H1 (cell line): ENCODE measurements around the gene FOXI1. TPM values are rescaled to one million over a fixed set of nuclear protein-coding genes. Genes with fewer than 3 reads are reported as not detected.

Source experiments
- CTCF ChIA-PET: fragments of 300-600 bp; sonication (Branson Sonifier 250); formaldehyde crosslinking; loops from one replicate; lab custom pipeline; 2021; ENCODE audit not compliant: partially characterized antibody; lab: Charles Lee
- POLR2A ChIA-PET: fragments of 300-600 bp; sonication (Branson Sonifier 250); formaldehyde crosslinking; loops from one replicate; lab custom pipeline; 2021; ENCODE audit warnings: inconsistent platforms; ENCODE audit not compliant: partially characterized antibody; lab: Charles Lee
- DNase-seq, 2 experiments: peaks; one replicate each; pipeline versions ENCODE4 v3.0.0 to v3.0.0-alpha.2; 2010 to 2022; ENCODE audit warnings: low spot score in 2 of 2, low read depth in 1 of 2, mixed read lengths in 1 of 2
- FAIRE-seq: peaks from 2 replicates; lab custom pipeline; 2011; peaks lifted over from hg19 to GRCh38; lab: Jason Lieb, UNC
- H2AFZ ChIP-seq: 2 replicates; pipeline ENCODE4 v1.8.1; 2012; ENCODE audit warnings: low read length, inconsistent platforms
- H2AK5ac ChIP-seq: 2 replicates; pipeline ENCODE4 v1.6.1; 2013; ENCODE audit warnings: low read depth, low read length
- H2BK120ac ChIP-seq: replicated peaks from 2 replicates; pipeline ENCODE3; 2013; ENCODE audit warnings: low read depth, low read length, inconsistent platforms
- H2BK12ac ChIP-seq: 2 replicates; pipeline ENCODE4 v1.6.1; 2013; ENCODE audit warnings: low read depth, low read length
- H2BK15ac ChIP-seq: 2 replicates; pipeline ENCODE4 v1.6.1; 2013; ENCODE audit warnings: low read length
- H2BK20ac ChIP-seq: 2 replicates; pipeline ENCODE4 v1.6.1; 2013; ENCODE audit warnings: low read length
- H2BK5ac ChIP-seq: 2 replicates; pipeline ENCODE4 v1.6.1; 2013; ENCODE audit warnings: low read depth, low read length
- H3K14ac ChIP-seq: 2 replicates; pipeline ENCODE4 v1.6.1; 2013; ENCODE audit warnings: inconsistent platforms; ENCODE audit not compliant: insufficient read length
- H3K18ac ChIP-seq: 2 replicates; pipeline ENCODE4 v1.6.1; 2013; ENCODE audit warnings: low read length; ENCODE audit errors: extremely low read depth
- H3K23ac ChIP-seq: 2 replicates; pipeline ENCODE4 v1.6.1; 2013; ENCODE audit warnings: inconsistent platforms; ENCODE audit not compliant: insufficient read length
- H3K23me2 ChIP-seq: 2 replicates; pipeline ENCODE4 v1.6.1; 2013; ENCODE audit warnings: low read depth, low read length
- H3K27ac ChIP-seq: 2 replicates; pipeline ENCODE4 v1.6.1; 2011; ENCODE audit warnings: low read depth, low read length, inconsistent platforms
- H3K27me3 ChIP-seq, 4 experiments: replicated peaks in 1 of 4; 1 replicate in 1 of 4; 2 replicates in 3 of 4; pipeline versions ENCODE4 v1.6.1 to v1.8.1; 2011 to 2013; ENCODE audit warnings: low read length in 3 of 4, mild to moderate bottlenecking in 3 of 4, inconsistent platforms in 2 of 4, mixed read lengths in 2 of 4, moderate library complexity in 1 of 4; ENCODE audit not compliant: control insufficient read depth in 3 of 4, insufficient read depth in 3 of 4; ENCODE audit errors: extremely low read depth in 1 of 4
- H3K36me3 ChIP-seq, 4 experiments: 2 replicates each; pipeline versions ENCODE4 v1.6.1 to v1.8.1; 2011 to 2013; ENCODE audit warnings: mild to moderate bottlenecking in 4 of 4, low read length in 3 of 4, moderate library complexity in 2 of 4, control low read depth in 1 of 4, inconsistent platforms in 1 of 4; ENCODE audit not compliant: insufficient read depth in 4 of 4, control insufficient read depth in 2 of 4
- H3K4ac ChIP-seq: replicated peaks from 2 replicates; pipeline ENCODE3; 2013; ENCODE audit warnings: low read length, low read depth, mixed read lengths, inconsistent platforms; ENCODE audit not compliant: insufficient read length
- H3K4me1 ChIP-seq, 4 experiments: replicated peaks in 1 of 4; 1 replicate in 1 of 4; 2 replicates in 3 of 4; pipeline versions ENCODE4 v1.6.1 to v1.8.1; 2011 to 2013; ENCODE audit warnings: low read length in 3 of 4, inconsistent platforms in 2 of 4, mixed read lengths in 1 of 4; ENCODE audit not compliant: insufficient read depth in 4 of 4, control insufficient read depth in 3 of 4
- H3K4me2 ChIP-seq, 2 experiments: 2 replicates each; pipeline versions ENCODE4 v1.6.1 to v1.8.1; 2011 to 2013; ENCODE audit warnings: low read depth in 2 of 2, low read length in 2 of 2, control low read depth in 1 of 2, inconsistent platforms in 1 of 2, mild to moderate bottlenecking in 1 of 2; ENCODE audit not compliant: insufficient read depth in 1 of 2
- H3K4me3 ChIP-seq, 4 experiments: fragments of 200-600, 300-600 bp in 1 of 4; sonication (generic), shearing (Covaris generic), sonication (Bioruptor Twin) in 1 of 4; 2 replicates each; pipeline versions ENCODE4 v1.5.1 to v1.8.1; 2011 to 2016; ENCODE audit warnings: low read length in 4 of 4, low read depth in 3 of 4, control low read depth in 2 of 4, inconsistent platforms in 2 of 4, mild to moderate bottlenecking in 2 of 4, mixed read lengths in 1 of 4, moderate library complexity in 1 of 4; ENCODE audit not compliant: insufficient read depth in 2 of 4; ENCODE audit errors: extremely low read depth in 1 of 4
- H3K56ac ChIP-seq: replicated peaks from 2 replicates; pipeline ENCODE3; 2013; ENCODE audit warnings: low read depth, mild to moderate bottlenecking, mixed read lengths, low read length, inconsistent platforms; ENCODE audit not compliant: insufficient read length
- H3K79me1 ChIP-seq: 2 replicates; pipeline ENCODE4 v1.6.1; 2013; ENCODE audit warnings: low read depth, low read length, control low read depth
- H3K79me2 ChIP-seq, 2 experiments: 2 replicates each; pipeline versions ENCODE4 v1.6.1 to v1.8.1; 2012 to 2013; ENCODE audit warnings: low read length in 2 of 2, mild to moderate bottlenecking in 2 of 2, inconsistent platforms in 1 of 2; ENCODE audit not compliant: insufficient read depth in 2 of 2, control insufficient read depth in 1 of 2
- H3K9ac ChIP-seq, 4 experiments: replicated peaks in 1 of 4; 1 replicate in 1 of 4; 2 replicates in 3 of 4; pipeline versions ENCODE4 v1.6.1 to v1.8.1; 2011 to 2013; ENCODE audit warnings: low read depth in 3 of 4, low read length in 3 of 4, control low read depth in 2 of 4, mild to moderate bottlenecking in 2 of 4, moderate library complexity in 2 of 4, inconsistent platforms in 1 of 4; ENCODE audit errors: extremely low read depth in 1 of 4
- H3K9me3 ChIP-seq, 2 experiments: 2 replicates each; pipeline versions ENCODE4 v1.6.1 to v1.8.1; 2012 to 2013; ENCODE audit warnings: mild to moderate bottlenecking in 2 of 2, moderate library complexity in 2 of 2, control low read depth in 1 of 2, inconsistent platforms in 1 of 2, low read depth in 1 of 2, low read length in 1 of 2, mixed read lengths in 1 of 2; ENCODE audit not compliant: insufficient read depth in 2 of 2
- H4K20me1 ChIP-seq, 2 experiments: replicated peaks in 1 of 2; 2 replicates each; pipeline versions ENCODE3 to v1.8.1; 2011 to 2013; ENCODE audit warnings: inconsistent platforms in 2 of 2, low read length in 2 of 2, mild to moderate bottlenecking in 1 of 2; ENCODE audit not compliant: insufficient read depth in 2 of 2, control insufficient read depth in 1 of 2
- H4K5ac ChIP-seq: 2 replicates; pipeline ENCODE4 v1.6.1; 2013; ENCODE audit warnings: low read length, low read depth, mixed read lengths, inconsistent platforms; ENCODE audit not compliant: insufficient read length
- H4K8ac ChIP-seq: 2 replicates; pipeline ENCODE4 v1.8.0; 2013; ENCODE audit warnings: mild to moderate bottlenecking, moderate library complexity, low read length, inconsistent platforms; ENCODE audit not compliant: insufficient read depth; ENCODE audit errors: extremely low read depth
- H4K91ac ChIP-seq: replicated peaks from 2 replicates; pipeline ENCODE3; 2013; ENCODE audit warnings: low read length, mixed read lengths, inconsistent platforms; ENCODE audit not compliant: insufficient read length
- BRCA1 ChIP-seq: IDR thresholded peaks from 2 replicates; pipeline ENCODE4 v1.6.1; 2012; ENCODE audit warnings: low read depth, low read length, improper control_type of control experiment
- CHD1 ChIP-seq: IDR thresholded peaks from 2 replicates; pipeline ENCODE4 v1.6.1; 2012; ENCODE audit warnings: low read depth, low read length, improper control_type of control experiment
- CREB1 ChIP-seq: IDR thresholded peaks from 2 replicates; pipeline ENCODE4 v1.6.1; 2012; ENCODE audit warnings: inconsistent platforms
- CTBP2 ChIP-seq: IDR thresholded peaks from 2 replicates; pipeline ENCODE4 v1.7.0; 2011; ENCODE audit warnings: borderline replicate concordance, mild to moderate bottlenecking, moderate library complexity, mixed read lengths, low read length; ENCODE audit not compliant: insufficient read depth, insufficient read length
- EP300 ChIP-seq, 2 experiments: IDR thresholded peaks; 1 replicate in 1 of 2; 2 replicates in 1 of 2; pipeline ENCODE4 v1.6.1; 2011 to 2012; ENCODE audit warnings: low read depth in 2 of 2, low read length in 2 of 2, mild to moderate bottlenecking in 2 of 2, borderline replicate concordance in 1 of 2, inconsistent platforms in 1 of 2, moderate library complexity in 1 of 2
- HDAC6 ChIP-seq: IDR thresholded peaks from one replicate; pipeline ENCODE4 v1.7.1; 2012; ENCODE audit warnings: low read depth, mild to moderate bottlenecking, inconsistent platforms, low read length, moderate library complexity
- JUN ChIP-seq: IDR thresholded peaks from 2 replicates; pipeline ENCODE4 v1.6.1; 2011; ENCODE audit warnings: low read depth, mild to moderate bottlenecking, improper control_type of control experiment, low read length
- KDM1A ChIP-seq: fragments of 200-600, 300-600 bp; sonication (generic); IDR thresholded peaks from 2 replicates; pipeline ENCODE4 v1.7.1; 2016; ENCODE audit warnings: mild to moderate bottlenecking, low read length, borderline replicate concordance
- KDM5A ChIP-seq: fragments of 200-600 bp; IDR thresholded peaks from 2 replicates; pipeline ENCODE4 v1.7.1; 2012; ENCODE audit warnings: mild to moderate bottlenecking, low read length, inconsistent platforms, mixed read lengths
- RAD21 ChIP-seq, 2 experiments: IDR thresholded peaks in 1 of 2; conservative IDR thresholded peaks in 1 of 2; 2 replicates each; pipeline ENCODE4 v1.6.1; 2011; ENCODE audit warnings: low read depth in 2 of 2, low read length in 2 of 2, improper control_type of control experiment in 1 of 2, inconsistent platforms in 1 of 2, mild to moderate bottlenecking in 1 of 2, moderate library complexity in 1 of 2
- RBBP5 ChIP-seq: IDR thresholded peaks from 2 replicates; pipeline ENCODE4 v1.7.1; 2012; ENCODE audit warnings: low read depth, mild to moderate bottlenecking, inconsistent platforms, low read length, moderate library complexity, borderline replicate concordance
- SIN3A ChIP-seq, 2 experiments: IDR thresholded peaks in 1 of 2; conservative IDR thresholded peaks in 1 of 2; 2 replicates each; pipeline ENCODE4 v1.6.1; 2011 to 2012; ENCODE audit warnings: low read length in 2 of 2, improper control_type of control experiment in 1 of 2, low read depth in 1 of 2, mild to moderate bottlenecking in 1 of 2
- SUZ12 ChIP-seq: fragments of 200-600 bp; sonication (generic); IDR thresholded peaks from 2 replicates; pipeline ENCODE4 v1.6.1; 2012; ENCODE audit warnings: mild to moderate bottlenecking, inconsistent platforms, low read length, moderate library complexity, mixed read lengths
- WGBS, 2 experiments: shearing (Covaris generic) in 1 of 2; methylation state at CpG; one replicate each; pipeline versions ENCODE4 v1.1.6 to v1.1.7; 2013 to 2015; ENCODE audit warnings: low lambda C conversion rate in 2 of 2, mixed read lengths in 2 of 2, inconsistent platforms in 1 of 2, low coverage in 1 of 2, missing lambda C conversion rate in 1 of 2; ENCODE audit not compliant: insufficient replicate concordance in 2 of 2, insufficient coverage in 1 of 2, insufficient read length in 1 of 2; ENCODE audit errors: extremely low coverage in 1 of 2, missing lambda C conversion rate in 1 of 2; 5-methylcytosine and 5-hydroxymethylcytosine counted together
- polyA plus RNA-seq, 7 experiments: library from polyadenylated mRNA; depleted of rRNA in 3 of 7; stranded (reverse) in 5 of 7; unstranded in 2 of 7; fragments of >200 nt in 5 of 7; fragments of 200-250 nt in 2 of 7; gene quantifications; 1 replicate in 5 of 7; 2 replicates in 1 of 7; 4 replicates in 1 of 7; pipeline versions ENCODE4 v1.2.1 to v1.2.3, GENCODE V29; 2011 to 2013; ENCODE audit warnings: missing spikeins in 2 of 7, mixed read lengths in 2 of 7
- total RNA-seq: library from RNA; stranded (reverse); fragmentation: NEBNext Ultra II Directional; extraction: Animal tissue kit (Norgen Biotek cat#: 25700); gene quantifications from 2 replicates; pipeline ENCODE4 v1.2.1, GENCODE V29; 2021

The FOXI1 gene
- total and polyA plus RNA-seq, 2 of the 8 experiments (the other 6 are each of a cell fraction or from before 2014, with no cell fraction given) = not detected

DNA sequence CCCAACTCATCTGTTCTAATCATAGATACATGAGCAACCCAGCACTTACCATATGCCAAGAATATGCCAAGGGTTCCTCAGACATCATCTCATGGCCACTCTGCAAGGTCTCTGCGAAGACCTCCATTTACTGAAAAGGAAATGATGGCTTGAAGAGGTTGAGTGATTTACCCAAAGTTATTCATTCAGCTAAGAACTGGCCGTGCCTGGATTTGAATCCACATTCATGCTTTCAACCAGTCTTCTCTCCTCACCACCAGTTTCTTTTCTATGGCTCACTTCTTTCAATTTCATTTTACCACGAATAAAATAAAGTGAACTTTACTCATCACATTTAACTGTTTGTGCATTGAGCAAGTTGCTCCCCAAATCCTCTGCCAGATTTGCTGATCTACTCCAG, 27.2 kb upstream of the FOXI1 start:
- Histone ChIP-seq H3K14ac (no peak overlapping the region), H3K27ac (no peak overlapping the region), H2AK5ac (no peak overlapping the region), H4K20me1 (no peaks in the 10 kb centered on the region), H3K27me3 (no peaks in the 10 kb centered on the region; a peak in 1 of 7 replicates), H3K23ac (no peak overlapping the region), H2BK15ac (no peak overlapping the region), H3K9ac (no peak overlapping the region), H2BK20ac (no peak overlapping the region), H3K23me2 (no peaks in the 10 kb centered on the region), H3K36me3 (no peaks in the 10 kb centered on the region), H3K4me2 (no peak overlapping the region), H2BK12ac (no peak overlapping the region), H3K18ac (no peak overlapping the region), H3K9me3 (no peaks in the 10 kb centered on the region), H2AFZ (no peak overlapping the region), H2BK5ac (no peak overlapping the region), H3K4me1 (no peaks in the 10 kb centered on the region), H3K4me3 (no peak overlapping the region), H3K56ac (no peak overlapping the region), H3K4ac (no peak overlapping the region), H4K91ac (no peak overlapping the region), H3K79me1 (no peaks in the 10 kb centered on the region), H2BK120ac (no peak overlapping the region), H4K8ac (no peak overlapping the region), H3K79me2 (no peaks in the 10 kb centered on the region), H4K5ac (no peak overlapping the region)
- ChIA-PET CTCF (interaction anchor here (0.7 to 7.6 kb wide), 5 partner anchors 8 to 449 kb away, joined by 3 to 48 read pairs (median 3); no protein-coding TSS in a partner anchor), POLR2A (no interaction called here)
- FAIRE-seq = no peak
- TF ChIP-seq KDM1A = no peak
- no peak for TF ChIP-seq JUN
- TF ChIP-seq CTBP2 = no peak
- no peak for TF ChIP-seq EP300 (IDR thresholded peaks at IDR 0.05; ENCODE audit: borderline replicate concordance in 1 of 2, low read depth in 2 of 2, low read length in 2 of 2)
- TF ChIP-seq HDAC6 = no peak
- no peak for TF ChIP-seq CREB1
- TF ChIP-seq RBBP5 = no peak
- no peak for TF ChIP-seq CHD1
- TF ChIP-seq SIN3A (conservative IDR thresholded peaks at IDR 0.05 in 1 of 2, IDR thresholded peaks at IDR 0.05 in 1 of 2; ENCODE audit: low read depth in 1 of 2, low read length in 2 of 2) = no peak
- no peak for TF ChIP-seq SUZ12
- TF ChIP-seq BRCA1 = no peak
- TF ChIP-seq KDM5A = no peak
- TF ChIP-seq RAD21 (IDR thresholded peaks at IDR 0.05 in 1 of 2, conservative IDR thresholded peaks at IDR 0.05 in 1 of 2; ENCODE audit: low read depth in 2 of 2, low read length in 2 of 2) = no peak
- 94 to 100% methylated on average over 1 to 3 of the region's 3 CpGs for WGBS, 2 experiments
- DNase-seq = no peak
